GM18868 (cell line): ENCODE results near the gene MEPCE.

Experiments
- ATAC-seq: cut with Tn5 transposase; IDR thresholded peaks from one replicate; pipeline ENCODE4 v1.9.1; 2021; ENCODE audit warnings: mild to moderate bottlenecking, moderate library complexity; ENCODE audit not compliant: unreplicated experiment

MEPCE gene

GRCh38 chr7:100406767-100407166 is 22.9 kb upstream of the MEPCE start:
- no peak for ATAC-seq

- no peak for ATAC-seq
These were observed 22.1 kb upstream of the MEPCE start for GRCh38 chr7:100407285-100408180.

- ATAC-seq = no peak
These were observed 18.5 kb upstream of the MEPCE start for GRCh38 chr7:100411101-100411500.

GRCh38 chr7:100413346-100413745 is 16.3 kb upstream of the MEPCE start:
- ATAC-seq = no peak

- ATAC-seq = no peak
These were observed 15.7 kb upstream of the MEPCE start for GRCh38 chr7:100413889-100414288.

GRCh38 chr7:100415448-100415847 is 14.2 kb upstream of the MEPCE start:
- no peak for ATAC-seq

- no peak for ATAC-seq
These were observed 10.5 kb upstream of the MEPCE start for GRCh38 chr7:100418930-100419659.

- no peak for ATAC-seq
These were observed 9.9 kb upstream of the MEPCE start for GRCh38 chr7:100419660-100420226.

GRCh38 chr7:100423315-100423714 is 6.3 kb upstream of the MEPCE start:
- no peak for ATAC-seq

- ATAC-seq = no peak
These were observed 4.3 kb upstream of the MEPCE start for GRCh38 chr7:100425347-100425746.

GRCh38 chr7:100426516-100426915 is 3.1 kb upstream of the MEPCE start:
- ATAC-seq = no peak

- no peak for ATAC-seq
These were observed 1.9 kb upstream of the MEPCE start for GRCh38 chr7:100427762-100428198.

GRCh38 chr7:100428199-100428966 is 1.2 kb upstream of the MEPCE start, which contains the start of gene ZCWPW1:
ZCWPW1 (minus strand) TSS chr7:100428703; CDS start chr7:100420649, 8,054 bp downstream.
- ATAC-seq = peak; percentile 36

GRCh38 chr7:100428967-100429636 is 529 bp upstream of the MEPCE start:
- ATAC-seq = peak; percentile 48

- no peak for ATAC-seq
These were observed 1.1 kb downstream of the MEPCE start for GRCh38 chr7:100430493-100431285.

- no peak for ATAC-seq
These were observed 1.7 kb downstream of the MEPCE start for GRCh38 chr7:100431286-100431735.

GRCh38 chr7:100432053-100432452 is 2.4 kb downstream of the MEPCE start:
- ATAC-seq = no peak

- no peak for ATAC-seq
These were observed 3.1 kb downstream of the MEPCE start for GRCh38 chr7:100432621-100433275.

GRCh38 chr7:100433276-100433591 is 3.6 kb downstream of the MEPCE start:
- no peak for ATAC-seq
